Neural crest cell (in vitro differentiated cells): ENCODE measurements around the gene ZNF583. TPM values are rescaled to one million over a fixed set of nuclear protein-coding genes. Genes with fewer than 3 reads are reported as not detected.

Experiments
- DNase-seq: peaks from one replicate; pipeline ENCODE4 v3.0.0; 2021; ENCODE audit warnings: low read depth, mixed read lengths, low spot score
- H3K27ac Mint-ChIP-seq: one replicate; pipeline ENCODE4 v1.8.0; 2021; ENCODE audit warnings: mild to moderate bottlenecking, mixed read lengths; ENCODE audit not compliant: unreplicated experiment
- H3K27me3 Mint-ChIP-seq: 2 replicates; pipeline ENCODE4 v1.8.0; 2021; ENCODE audit warnings: low read depth, mild to moderate bottlenecking, mixed read lengths
- H3K36me3 Mint-ChIP-seq: 2 replicates; pipeline ENCODE4 v1.8.0; 2021; ENCODE audit warnings: low read depth, mild to moderate bottlenecking, mixed read lengths
- H3K4me1 Mint-ChIP-seq: 2 replicates; pipeline ENCODE4 v1.8.0; 2021; ENCODE audit warnings: mixed read lengths
- H3K4me3 Mint-ChIP-seq: one replicate; pipeline ENCODE4 v1.8.0; 2021; ENCODE audit warnings: mild to moderate bottlenecking, mixed read lengths
- H3K9me3 Mint-ChIP-seq: 2 replicates; pipeline ENCODE4 v1.8.0; 2021; ENCODE audit warnings: mixed read lengths
- total RNA-seq: library from RNA; stranded (reverse); gene quantifications from 2 replicates; pipeline ENCODE4 v1.2.1, GENCODE V29; 2021
- TF ChIP-seq, protein P1 (sequence below): fragments of 200-600 bp; sonication (generic); conservative IDR thresholded peaks from 2 replicates; pipeline ENCODE4 v1.5.0; 2021; ENCODE audit warnings: antibody characterized with exemption, mild to moderate bottlenecking

ZNF583 gene
- total RNA-seq, 1 donor from 2014 or later, result 9.8 TPM

DNA sequence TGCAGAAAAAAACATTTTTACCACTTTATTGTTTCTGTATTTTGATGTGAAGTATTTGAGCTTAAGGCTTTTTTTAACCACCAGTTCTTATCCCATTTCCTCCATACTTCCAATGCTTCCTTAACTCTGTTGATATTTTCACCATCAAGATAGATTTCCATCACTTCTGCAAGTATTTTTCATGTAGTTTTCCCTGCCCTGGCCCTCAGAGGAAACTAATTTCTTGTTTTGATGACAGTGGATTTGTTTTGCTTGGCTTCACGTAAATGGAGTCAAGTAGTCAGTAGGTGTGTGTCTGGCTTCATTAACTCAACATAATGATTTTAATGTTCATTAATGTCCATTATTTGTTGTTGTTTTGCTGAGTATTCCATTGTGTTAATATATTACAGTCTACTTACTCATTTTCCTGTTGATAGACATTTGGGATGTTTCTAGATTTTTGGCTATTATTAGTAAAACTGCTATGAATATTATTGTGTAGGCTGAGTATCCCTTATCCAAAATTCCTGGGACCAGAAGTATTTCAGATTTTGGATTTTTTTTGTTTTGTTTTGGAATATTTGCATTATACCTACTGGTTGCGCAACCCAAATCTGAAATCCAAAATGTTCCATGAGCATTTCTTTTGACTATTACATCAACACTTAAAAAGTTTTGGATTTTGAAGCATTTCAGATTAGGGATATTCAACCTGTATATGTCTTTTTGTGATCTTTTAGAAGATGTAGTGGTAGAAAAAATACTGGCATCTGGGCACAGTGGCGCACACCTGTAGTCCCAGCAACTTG is 34.1 kb upstream of the ZNF583 start:
- Mint-ChIP-seq H3K4me1 (peaks cover 19% of the 10 kb centered on the region), H3K36me3 (peaks cover 54% of the 10 kb centered on the region), H3K27me3 (no peaks in the 10 kb centered on the region), H3K4me3 (peak overlapping the region; percentile 35), H3K27ac (no peak overlapping the region), H3K9me3 (peaks cover 25% of the 10 kb centered on the region)
- TF ChIP-seq, protein P1, sequence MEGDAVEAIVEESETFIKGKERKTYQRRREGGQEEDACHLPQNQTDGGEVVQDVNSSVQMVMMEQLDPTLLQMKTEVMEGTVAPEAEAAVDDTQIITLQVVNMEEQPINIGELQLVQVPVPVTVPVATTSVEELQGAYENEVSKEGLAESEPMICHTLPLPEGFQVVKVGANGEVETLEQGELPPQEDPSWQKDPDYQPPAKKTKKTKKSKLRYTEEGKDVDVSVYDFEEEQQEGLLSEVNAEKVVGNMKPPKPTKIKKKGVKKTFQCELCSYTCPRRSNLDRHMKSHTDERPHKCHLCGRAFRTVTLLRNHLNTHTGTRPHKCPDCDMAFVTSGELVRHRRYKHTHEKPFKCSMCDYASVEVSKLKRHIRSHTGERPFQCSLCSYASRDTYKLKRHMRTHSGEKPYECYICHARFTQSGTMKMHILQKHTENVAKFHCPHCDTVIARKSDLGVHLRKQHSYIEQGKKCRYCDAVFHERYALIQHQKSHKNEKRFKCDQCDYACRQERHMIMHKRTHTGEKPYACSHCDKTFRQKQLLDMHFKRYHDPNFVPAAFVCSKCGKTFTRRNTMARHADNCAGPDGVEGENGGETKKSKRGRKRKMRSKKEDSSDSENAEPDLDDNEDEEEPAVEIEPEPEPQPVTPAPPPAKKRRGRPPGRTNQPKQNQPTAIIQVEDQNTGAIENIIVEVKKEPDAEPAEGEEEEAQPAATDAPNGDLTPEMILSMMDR, result no peak
- no peak for DNase-seq

DNA sequence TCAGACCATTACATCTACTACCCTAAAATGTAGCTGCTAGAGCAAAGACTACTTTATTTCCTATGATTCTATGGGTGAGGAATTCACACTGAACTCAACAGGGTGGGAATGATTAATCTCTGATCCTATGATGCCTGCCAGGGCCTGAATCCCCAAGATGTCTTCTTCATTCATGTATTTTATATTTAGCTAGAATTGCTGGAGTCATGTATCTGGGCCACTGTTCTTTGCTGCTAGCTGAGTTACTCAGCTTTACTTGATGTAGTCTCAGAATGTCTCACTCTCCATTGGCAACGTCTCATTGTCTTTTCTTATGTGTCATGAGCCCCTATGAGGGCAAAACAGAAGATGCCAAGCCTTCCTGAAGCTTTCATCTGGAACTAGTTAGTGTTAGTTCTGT is 31.9 kb upstream of the ZNF583 start:
- TF ChIP-seq, protein P1, result no peak
- peaks cover 30% of the 10 kb centered on the region for H3K9me3 Mint-ChIP-seq
- H3K27ac Mint-ChIP-seq, result no peak overlapping the region
- no peak for DNase-seq
- no peak overlapping the region for H3K4me3 Mint-ChIP-seq
- no peaks in the 10 kb centered on the region for H3K27me3 Mint-ChIP-seq
- peaks cover 66% of the 10 kb centered on the region for H3K36me3 Mint-ChIP-seq
- peaks cover 19% of the 10 kb centered on the region for H3K4me1 Mint-ChIP-seq

DNA sequence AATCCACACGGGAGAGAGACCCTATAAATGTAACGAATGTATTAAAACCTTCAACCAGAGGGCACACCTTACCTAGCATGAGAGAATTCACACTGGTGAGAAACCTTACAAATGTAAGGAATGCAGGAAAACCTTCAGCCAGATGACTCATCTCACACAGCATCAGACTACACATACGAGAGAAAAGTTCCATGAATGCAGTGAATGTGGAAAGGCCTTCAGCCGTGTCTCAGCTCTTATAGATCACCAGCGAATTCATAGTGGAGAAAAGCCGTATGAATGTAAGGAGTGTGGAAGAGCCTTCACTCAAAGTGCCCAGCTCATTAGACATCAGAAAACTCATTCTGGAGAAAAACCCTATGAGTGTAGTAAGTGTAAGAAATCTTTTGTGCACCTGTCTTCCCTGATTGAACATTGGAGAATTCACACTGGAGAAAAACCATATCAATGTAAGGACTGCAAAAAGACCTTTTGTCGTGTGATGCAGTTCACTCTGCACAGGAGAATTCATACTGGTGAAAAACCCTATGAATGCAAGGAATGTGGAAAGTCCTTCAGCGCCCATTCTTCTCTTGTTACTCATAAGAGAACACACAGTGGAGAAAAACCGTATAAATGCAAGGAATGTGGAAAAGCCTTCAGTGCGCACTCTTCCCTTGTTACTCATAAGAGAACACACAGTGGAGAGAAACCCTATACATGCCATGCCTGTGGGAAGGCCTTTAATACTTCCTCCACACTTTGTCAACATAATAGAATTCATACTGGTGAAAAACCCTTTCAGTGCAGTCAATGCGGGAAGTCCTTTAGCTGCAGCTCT is 26.8 kb upstream of the ZNF583 start:
- Mint-ChIP-seq H3K36me3 (peaks cover 67% of the 10 kb centered on the region), H3K27ac (no peak overlapping the region), H3K4me1 (no peaks in the 10 kb centered on the region), H3K27me3 (no peaks in the 10 kb centered on the region), H3K4me3 (no peak overlapping the region), H3K9me3 (peaks cover 40% of the 10 kb centered on the region)
- TF ChIP-seq, protein P1, result no peak
- DNase-seq, result no peak

DNA sequence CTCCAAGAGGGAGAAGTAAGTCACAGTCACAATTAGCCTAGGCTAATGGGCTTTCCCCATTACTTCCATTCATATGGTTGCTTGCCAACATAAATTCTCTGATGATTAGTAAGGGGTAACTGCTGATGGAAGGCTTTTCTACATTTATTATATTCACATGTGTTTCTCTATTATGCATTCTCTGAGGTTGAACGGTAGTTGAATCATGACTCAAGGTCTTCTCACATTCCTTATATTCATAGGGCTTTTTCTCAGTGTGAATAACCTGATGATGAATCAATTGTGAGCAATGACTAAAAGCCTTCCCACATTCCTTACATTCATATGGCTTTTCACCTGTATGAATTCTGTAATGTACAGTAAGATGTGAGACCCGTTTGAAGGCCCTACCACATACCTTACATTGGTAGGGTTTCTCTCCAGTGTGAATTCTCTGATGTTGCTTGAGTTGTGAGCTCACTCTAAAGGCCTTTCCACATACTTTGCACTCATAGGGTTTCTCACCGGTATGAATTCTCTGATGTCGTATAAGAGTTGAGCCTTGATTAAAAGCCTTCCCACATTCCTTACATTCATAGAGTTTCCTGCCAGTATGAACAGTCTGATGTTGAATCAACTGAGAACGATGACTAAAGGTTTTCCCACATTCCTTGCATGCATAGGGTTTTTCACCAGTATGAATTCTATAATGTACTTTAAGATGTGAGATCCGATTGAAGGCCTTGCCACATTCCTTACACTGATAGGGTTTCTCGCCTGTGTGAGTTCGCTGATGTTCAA is 20.1 kb upstream of the ZNF583 start:
- TF ChIP-seq, protein P1, result no peak
- peaks cover 66% of the 10 kb centered on the region for H3K36me3 Mint-ChIP-seq
- H3K9me3 Mint-ChIP-seq, result peaks cover 28% of the 10 kb centered on the region

More for the DNA sequence above, 20.1 kb upstream of the ZNF583 start:
- no peak overlapping the region for H3K27ac Mint-ChIP-seq
- H3K27me3 Mint-ChIP-seq, result no peaks in the 10 kb centered on the region
- no peak overlapping the region for H3K4me3 Mint-ChIP-seq
- H3K4me1 Mint-ChIP-seq, result no peaks in the 10 kb centered on the region
- DNase-seq, result no peak
